ENCODE results near the gene NOL3.
A peak's percentile ranks its signal among the peaks of the same experiment; 100 is the strongest.

The NOL3 gene

GRCh38 chr16:67184995-67185650 lies 14.8 kb downstream of the NOL3 start:
- TF ChIP-seq, protein P1, sequence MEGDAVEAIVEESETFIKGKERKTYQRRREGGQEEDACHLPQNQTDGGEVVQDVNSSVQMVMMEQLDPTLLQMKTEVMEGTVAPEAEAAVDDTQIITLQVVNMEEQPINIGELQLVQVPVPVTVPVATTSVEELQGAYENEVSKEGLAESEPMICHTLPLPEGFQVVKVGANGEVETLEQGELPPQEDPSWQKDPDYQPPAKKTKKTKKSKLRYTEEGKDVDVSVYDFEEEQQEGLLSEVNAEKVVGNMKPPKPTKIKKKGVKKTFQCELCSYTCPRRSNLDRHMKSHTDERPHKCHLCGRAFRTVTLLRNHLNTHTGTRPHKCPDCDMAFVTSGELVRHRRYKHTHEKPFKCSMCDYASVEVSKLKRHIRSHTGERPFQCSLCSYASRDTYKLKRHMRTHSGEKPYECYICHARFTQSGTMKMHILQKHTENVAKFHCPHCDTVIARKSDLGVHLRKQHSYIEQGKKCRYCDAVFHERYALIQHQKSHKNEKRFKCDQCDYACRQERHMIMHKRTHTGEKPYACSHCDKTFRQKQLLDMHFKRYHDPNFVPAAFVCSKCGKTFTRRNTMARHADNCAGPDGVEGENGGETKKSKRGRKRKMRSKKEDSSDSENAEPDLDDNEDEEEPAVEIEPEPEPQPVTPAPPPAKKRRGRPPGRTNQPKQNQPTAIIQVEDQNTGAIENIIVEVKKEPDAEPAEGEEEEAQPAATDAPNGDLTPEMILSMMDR (IDR thresholded peaks at IDR 0.05; ENCODE audit: low read depth, low read length) = peak; percentile 74
- Histone ChIP-seq H3K36me3 (no peaks in the 10 kb centered on the region), H3K4me1 (peaks cover 3% of the 10 kb centered on the region; the same call in 1 of the 2 replicates), H3K4me3 (ENCODE audit: low read depth, low read length) (no peak overlapping the region; the same call in 1 of the 2 replicates), H3K27me3 (no peaks in the 10 kb centered on the region), H3K9me3 (no peaks in the 10 kb centered on the region)
- peak; percentile 95 for DNase-seq

GRCh38 chr16:67185651-67186134 lies 15.4 kb downstream of the NOL3 start:
- DNase-seq = no peak
- H3K4me1 ChIP-seq = peaks cover 3% of the 10 kb centered on the region; the same call in 1 of the 2 replicates
- no peak overlapping the region for H3K4me3 ChIP-seq (ENCODE audit: low read depth, low read length)
- no peaks in the 10 kb centered on the region for H3K27me3 ChIP-seq
- H3K36me3 ChIP-seq = no peaks in the 10 kb centered on the region
- TF ChIP-seq, protein P1 (IDR thresholded peaks at IDR 0.05; ENCODE audit: low read depth, low read length) = no peak
- no peaks in the 10 kb centered on the region for H3K9me3 ChIP-seq

- TF ChIP-seq, protein P1 (IDR thresholded peaks at IDR 0.05; ENCODE audit: low read depth, low read length) = no peak
- H3K4me1 ChIP-seq = peaks cover 3% of the 10 kb centered on the region; the same call in 1 of the 2 replicates
- H3K9me3 ChIP-seq = no peaks in the 10 kb centered on the region
- no peak for DNase-seq
- H3K27me3 ChIP-seq = no peaks in the 10 kb centered on the region
- H3K4me3 ChIP-seq (ENCODE audit: low read depth, low read length) = no peak overlapping the region
- H3K36me3 ChIP-seq = no peaks in the 10 kb centered on the region
These were observed 16.2 kb downstream of the NOL3 start for GRCh38 chr16:67186550-67186950.

DNA sequence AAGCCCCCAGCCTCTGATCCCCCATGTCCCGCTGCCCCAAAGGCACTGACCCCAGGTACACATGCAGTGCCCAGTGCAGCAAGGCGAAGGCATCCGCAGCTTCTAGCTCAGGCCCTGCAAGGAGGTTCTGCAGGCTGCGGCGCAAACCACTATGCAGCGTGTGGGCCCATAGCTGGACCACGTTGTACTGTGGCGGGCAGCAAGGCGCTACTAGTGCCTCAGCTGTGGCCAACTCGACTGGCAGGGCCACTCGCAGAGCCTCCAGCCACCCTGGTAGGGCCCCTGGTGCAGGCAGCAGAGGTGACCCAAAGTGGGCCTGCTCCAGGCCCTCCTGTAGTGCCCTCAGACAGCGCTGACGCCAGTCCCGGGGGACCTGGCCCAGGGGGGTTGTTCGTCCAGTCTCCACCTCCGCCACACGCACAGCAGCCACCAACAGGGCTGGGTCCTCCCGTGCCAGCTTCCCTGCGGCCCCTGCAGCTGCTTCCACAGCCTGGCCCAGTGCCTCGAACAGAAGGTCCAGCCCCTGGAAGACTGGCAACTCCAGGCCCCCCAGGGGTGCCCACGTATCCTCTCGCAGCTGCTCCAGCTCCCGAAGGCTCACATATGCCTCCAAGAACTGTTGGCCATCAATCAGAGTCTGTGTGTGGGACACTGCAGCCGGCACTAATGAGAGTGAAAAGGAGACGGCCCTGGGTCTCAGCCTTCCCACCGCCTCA lies 17.0 kb downstream of the NOL3 start:
- DNase-seq = no peak
- Histone ChIP-seq H3K36me3 (no peaks in the 10 kb centered on the region), H3K4me3 (ENCODE audit: low read depth, low read length) (no peak overlapping the region), H3K27me3 (no peaks in the 10 kb centered on the region), H3K9me3 (no peaks in the 10 kb centered on the region), H3K4me1 (peaks cover 3% of the 10 kb centered on the region; the same call in 1 of the 2 replicates)
- TF ChIP-seq, protein P1 (IDR thresholded peaks at IDR 0.05; ENCODE audit: low read depth, low read length) = no peak

DNA sequence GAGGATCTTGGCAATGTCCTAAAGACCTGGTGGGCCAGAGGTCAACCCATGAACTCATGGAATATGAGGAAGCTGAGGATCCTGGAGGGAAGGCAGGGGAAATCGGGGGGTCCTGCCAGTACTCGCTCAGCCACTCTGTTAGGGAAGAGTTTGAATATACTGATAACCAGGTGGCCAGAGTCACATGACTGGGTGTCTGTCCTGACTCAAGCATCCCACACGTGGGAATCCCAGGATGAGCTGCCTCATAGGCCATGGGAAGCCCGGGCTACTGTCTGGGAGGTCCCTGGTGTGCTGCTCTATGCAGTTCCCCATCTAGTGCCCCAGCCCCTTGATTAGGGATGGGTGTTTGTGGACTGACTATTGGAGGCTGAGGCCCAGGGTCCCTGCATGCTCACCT lies 18.0 kb downstream of the NOL3 start:
- TF ChIP-seq, protein P1 (IDR thresholded peaks at IDR 0.05; ENCODE audit: low read depth, low read length) = no peak
- peaks cover 3% of the 10 kb centered on the region; the same call in 1 of the 2 replicates for H3K4me1 ChIP-seq

DNA sequence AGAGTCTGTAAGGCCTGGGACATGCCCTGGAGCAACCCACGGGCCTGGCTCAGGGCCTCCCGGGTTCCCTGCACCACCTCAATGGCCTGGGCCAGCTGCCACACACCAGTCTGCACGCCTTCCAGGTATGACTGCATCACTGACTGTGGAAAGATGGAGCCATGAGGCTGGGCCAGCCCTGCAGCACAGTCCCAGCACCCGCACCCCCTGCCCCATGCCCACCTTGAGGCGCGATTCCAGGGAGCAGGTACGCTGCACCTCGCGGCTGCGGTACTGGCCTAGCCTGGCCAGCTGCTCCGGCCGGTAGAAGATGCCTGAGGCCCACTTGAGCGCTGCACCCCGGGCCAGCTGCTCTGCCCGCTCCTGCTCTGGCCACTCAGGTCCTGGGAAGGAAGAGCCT lies 18.5 kb downstream of the NOL3 start:
- Histone ChIP-seq H3K27me3 (no peaks in the 10 kb centered on the region), H3K4me1 (peaks cover 3% of the 10 kb centered on the region; the same call in 1 of the 2 replicates), H3K9me3 (no peaks in the 10 kb centered on the region), H3K4me3 (ENCODE audit: low read depth, low read length) (no peak overlapping the region), H3K36me3 (no peaks in the 10 kb centered on the region; the same call in 1 of the 2 replicates)
- no peak for DNase-seq
- TF ChIP-seq, protein P1 (IDR thresholded peaks at IDR 0.05; ENCODE audit: low read depth, low read length) = no peak

More for the DNA sequence above, 18.0 kb downstream of the NOL3 start:
- no peak for DNase-seq
- Histone ChIP-seq H3K27me3 (no peaks in the 10 kb centered on the region), H3K9me3 (no peaks in the 10 kb centered on the region), H3K4me3 (ENCODE audit: low read depth, low read length) (no peak overlapping the region), H3K36me3 (no peaks in the 10 kb centered on the region)

Data from BE2C (cell line).